Renal cortical epithelial cell (primary cell): ENCODE data around the gene POLR1B. TPM values are rescaled to one million over a fixed set of nuclear protein-coding genes. Genes with fewer than 3 reads are reported as not detected.
A peak's percentile ranks its signal among the peaks of the same experiment; 100 is the strongest.
"Not testable (repeated sequence)": the region's sequence is repeated elsewhere in the genome, so short reads cannot be mapped to it uniquely, and the experiment has no call there.

Source experiments
- DNase-seq: peaks from one replicate; pipeline ENCODE4 v3.0.0-alpha.2; 2011; ENCODE audit warnings: low read depth
- total RNA-seq: library from RNA; depleted of rRNA; stranded (reverse); fragments of >200 nt; gene quantifications from 2 replicates; pipeline ENCODE4 v1.2.3, GENCODE V29; 2014

The POLR1B gene
- total RNA-seq, 1 donor from 2014 or later = 33.0 TPM

GRCh38 chr2:112597537-112598322 lies 55.5 kb downstream of the POLR1B start:
- DNase-seq = no peak

GRCh38 chr2:112600634-112601033 lies 58.4 kb downstream of the POLR1B start:
- DNase-seq = no peak

- no peak for DNase-seq
Measured at GRCh38 chr2:112601754-112602153, 59.5 kb downstream of the POLR1B start.

GRCh38 chr2:112602917-112603316 lies 60.7 kb downstream of the POLR1B start:
- DNase-seq = no peak

GRCh38 chr2:112603731-112604130 lies 61.5 kb downstream of the POLR1B start:
- DNase-seq = no peak

GRCh38 chr2:112604952-112605351 lies 62.7 kb downstream of the POLR1B start:
- no peak for DNase-seq

- DNase-seq = no peak
Measured at GRCh38 chr2:112605926-112606325, 63.7 kb downstream of the POLR1B start.

GRCh38 chr2:112606547-112606946 lies 64.3 kb downstream of the POLR1B start:
- DNase-seq = no peak

GRCh38 chr2:112607680-112608438 lies 65.6 kb downstream of the POLR1B start:
- no peak for DNase-seq

GRCh38 chr2:112609320-112609719 lies 67.1 kb downstream of the POLR1B start:
- DNase-seq = not testable (repeated sequence)

- DNase-seq = not testable (repeated sequence)
Measured at GRCh38 chr2:112612283-112612682, 70.0 kb downstream of the POLR1B start.

- no peak for DNase-seq
Measured at GRCh38 chr2:112614201-112614840, 72.1 kb downstream of the POLR1B start.

GRCh38 chr2:112615051-112615450 lies 72.8 kb downstream of the POLR1B start:
- no peak for DNase-seq

- not testable (repeated sequence) for DNase-seq
Measured at GRCh38 chr2:112615798-112616197, 73.5 kb downstream of the POLR1B start.

GRCh38 chr2:112618383-112618782 lies 76.1 kb downstream of the POLR1B start:
- DNase-seq = no peak

GRCh38 chr2:112621790-112622527 lies 79.7 kb downstream of the POLR1B start:
- peak; percentile 59 for DNase-seq

GRCh38 chr2:112622528-112622849 lies 80.2 kb downstream of the POLR1B start:
- DNase-seq = no peak

- DNase-seq = peak; percentile 60
Measured at GRCh38 chr2:112623913-112624777, 81.9 kb downstream of the POLR1B start.

- no peak for DNase-seq
Measured at GRCh38 chr2:112625474-112626114, 83.3 kb downstream of the POLR1B start.

- DNase-seq = peak; percentile 55
Measured at GRCh38 chr2:112626604-112627059, 84.4 kb downstream of the POLR1B start.
